HG03066 (cell line): Measurements from ENCODE around the gene RRP9.
"Not testable (repeated sequence)": the region's sequence is repeated elsewhere in the genome, so short reads cannot be mapped to it uniquely, and the experiment has no call there.

Source experiments
- ATAC-seq: cut with Tn5 transposase; IDR thresholded peaks from one replicate; pipeline ENCODE4 v1.9.1; 2021; ENCODE audit warnings: low read depth; ENCODE audit not compliant: unreplicated experiment

RRP9 gene

GRCh38 chr3:51916418-51916817 lies 25.3 kb downstream of the RRP9 start:
- no peak for ATAC-seq

GRCh38 chr3:51908026-51908425 lies 33.7 kb downstream of the RRP9 start:
- ATAC-seq = no peak

GRCh38 chr3:51904034-51904823 lies 37.5 kb downstream of the RRP9 start:
- ATAC-seq = no peak

- ATAC-seq = not testable (repeated sequence)
Observed at GRCh38 chr3:51902361-51902760, 39.3 kb downstream of the RRP9 start.

GRCh38 chr3:51900043-51900442 lies 41.7 kb downstream of the RRP9 start:
- ATAC-seq = not testable (repeated sequence)

GRCh38 chr3:51897391-51897790 lies 44.3 kb downstream of the RRP9 start:
- no peak for ATAC-seq

GRCh38 chr3:51896607-51897305 lies 44.9 kb downstream of the RRP9 start:
- ATAC-seq = no peak

GRCh38 chr3:51894939-51895338 lies 46.8 kb downstream of the RRP9 start:
- no peak for ATAC-seq

GRCh38 chr3:51894391-51894790 lies 47.3 kb downstream of the RRP9 start:
- ATAC-seq = no peak

- ATAC-seq = no peak
Observed at GRCh38 chr3:51891242-51892039, 50.3 kb downstream of the RRP9 start.

GRCh38 chr3:51888463-51889105 lies 53.1 kb downstream of the RRP9 start:
- ATAC-seq = no peak

- no peak for ATAC-seq
Observed at GRCh38 chr3:51887620-51888019, 54.1 kb downstream of the RRP9 start.

- ATAC-seq = no peak
Observed at GRCh38 chr3:51886447-51886846, 55.3 kb downstream of the RRP9 start.
